ENCODE results near the gene ACBD4. TPM values are rescaled to one million over a fixed set of nuclear protein-coding genes. Genes with fewer than 3 reads are reported as not detected.
A peak's percentile ranks its signal among the peaks of the same experiment; 100 is the strongest.

Gene ACBD4
- total RNA-seq, 1 donor from 2014 or later = 26.4 TPM

DNA sequence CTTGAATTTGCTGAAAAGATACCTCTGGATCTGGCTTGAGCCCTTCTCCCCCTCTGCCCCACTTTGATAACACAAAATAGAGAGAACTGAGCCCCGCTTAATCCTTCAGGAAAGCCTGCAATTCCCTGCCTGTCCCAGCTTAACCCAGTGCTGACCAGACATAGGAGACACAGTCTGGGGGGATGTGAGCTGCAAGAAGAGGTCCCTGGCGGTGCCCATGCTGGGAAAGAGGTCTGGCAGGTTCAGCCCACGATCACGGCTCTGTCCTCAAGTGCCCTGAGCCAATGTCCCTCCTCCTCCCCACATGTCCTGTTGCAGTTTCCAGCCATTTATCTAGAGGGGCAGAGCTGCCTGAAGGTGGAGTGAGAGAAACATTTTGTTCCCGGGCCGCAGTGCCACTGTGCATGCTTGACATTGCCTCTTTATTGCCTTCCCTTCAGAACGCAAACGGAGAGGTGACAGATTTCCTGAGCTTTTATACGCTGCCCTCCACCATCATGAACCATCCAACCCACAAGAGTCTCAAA, 32.2 kb upstream of the ACBD4 start:
- intact Hi-C loops (cut with DNase I) = no loop called here

DNA sequence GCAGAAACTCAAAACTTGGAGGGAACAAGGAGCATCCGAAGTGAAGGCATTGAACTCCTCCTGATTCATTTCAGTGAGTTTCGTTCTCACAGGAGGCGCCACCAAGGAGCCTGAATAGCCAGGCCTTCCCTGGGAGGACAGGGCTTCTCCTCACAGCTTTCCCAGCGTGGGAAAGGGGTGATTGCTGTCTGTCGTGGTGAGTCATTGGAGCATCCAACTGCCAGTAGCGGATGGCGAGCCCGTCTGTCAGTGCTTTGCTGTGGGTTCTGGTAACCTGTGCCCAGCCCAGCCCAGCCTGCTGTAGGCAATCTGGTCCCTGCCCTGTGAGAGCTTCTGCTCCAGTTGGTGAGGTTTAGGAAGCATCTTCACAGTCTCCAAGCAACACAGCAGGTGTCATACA, 31.5 kb upstream of the ACBD4 start:
- intact Hi-C loops (cut with DNase I) = no loop called here
- no peak for ATAC-seq
- no peak for DNase-seq (ENCODE audit: low spot score)

More for the DNA sequence above, 32.2 kb upstream of the ACBD4 start:
- ATAC-seq (no peak), DNase-seq (ENCODE audit: low spot score) (no peak)

- intact Hi-C loops (cut with DNase I) = no loop called here
- ATAC-seq (no peak), DNase-seq (ENCODE audit: low spot score) (no peak)
These were observed 31.0 kb upstream of the ACBD4 start for GRCh38 chr17:45104497-45104896.

DNA sequence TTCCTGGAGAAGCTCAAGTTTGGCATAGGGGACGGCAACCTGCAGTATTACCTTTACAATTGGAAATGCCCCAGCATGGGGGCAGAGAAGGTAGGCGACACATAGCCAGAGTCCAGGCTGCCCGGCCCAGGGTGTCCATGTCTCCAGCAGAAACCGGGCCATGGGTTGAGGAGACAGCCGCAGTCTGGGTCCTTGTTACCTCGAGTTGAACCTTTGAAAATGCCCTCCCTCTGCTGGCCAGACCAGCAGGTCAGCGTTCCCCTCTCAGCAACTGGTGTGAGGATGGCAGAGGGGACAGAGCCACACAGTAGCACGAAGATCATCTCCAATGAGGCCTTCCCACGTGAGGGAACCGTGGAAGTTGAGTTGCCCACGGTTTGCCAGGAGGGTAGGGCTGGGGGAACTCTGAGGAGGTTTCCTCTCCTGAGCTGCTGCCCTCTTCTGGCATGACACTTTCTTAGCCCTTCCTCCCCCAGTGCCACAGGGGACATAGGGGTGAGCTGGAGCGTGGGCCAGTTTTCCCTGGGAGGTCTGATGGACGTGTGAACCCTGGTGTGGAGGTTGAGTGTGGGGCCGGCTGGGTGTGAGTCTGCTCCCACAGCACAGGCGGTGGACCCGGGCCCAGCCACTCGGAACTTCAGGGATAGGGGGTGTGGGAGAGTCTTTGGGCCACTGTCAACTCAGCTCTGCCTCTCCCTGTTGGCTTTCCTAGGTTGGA, 30.4 kb upstream of the ACBD4 start:
- ATAC-seq (no peak), DNase-seq (ENCODE audit: low spot score) (no peak)
- intact Hi-C loops (cut with DNase I) = no loop called here

- no peak for DNase-seq (ENCODE audit: low spot score)
- intact Hi-C loops (cut with DNase I) = no loop called here
- peak; percentile 16 for ATAC-seq
These were observed 29.4 kb upstream of the ACBD4 start for GRCh38 chr17:45106096-45106495.

GRCh38 chr17:45106582-45106981, 28.9 kb upstream of the ACBD4 start:
- DNase-seq (ENCODE audit: low spot score) = no peak
- intact Hi-C loops (cut with DNase I) = no loop called here
- no peak for ATAC-seq

- DNase-seq (ENCODE audit: low spot score) = no peak
- ATAC-seq = peak; percentile 13
- intact Hi-C loops (cut with DNase I) = no loop called here
These were observed 28.0 kb upstream of the ACBD4 start for GRCh38 chr17:45107293-45108010.

DNA sequence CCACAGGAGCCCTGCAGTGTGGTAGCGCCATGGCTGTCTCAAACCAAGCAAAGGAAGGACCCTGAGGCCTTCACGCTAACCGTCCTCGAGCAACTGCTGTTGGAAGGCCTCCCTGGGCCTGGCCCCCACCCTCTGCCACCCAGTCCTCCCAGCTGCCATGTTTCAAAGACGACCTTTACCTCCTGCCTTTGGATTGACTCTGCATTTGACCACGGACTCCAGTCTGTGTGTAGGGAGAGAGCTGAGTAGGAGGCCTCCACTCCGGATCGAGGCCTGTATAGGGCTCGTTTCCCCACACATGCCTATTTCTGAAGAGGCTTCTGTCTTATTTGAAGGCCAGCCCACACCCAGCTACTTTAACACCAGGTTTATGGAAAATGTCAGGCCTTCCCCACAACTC, 27.4 kb upstream of the ACBD4 start:
- intact Hi-C loops (cut with DNase I) = no loop called here
- ATAC-seq = no peak
- DNase-seq (ENCODE audit: low spot score) = no peak

DNA sequence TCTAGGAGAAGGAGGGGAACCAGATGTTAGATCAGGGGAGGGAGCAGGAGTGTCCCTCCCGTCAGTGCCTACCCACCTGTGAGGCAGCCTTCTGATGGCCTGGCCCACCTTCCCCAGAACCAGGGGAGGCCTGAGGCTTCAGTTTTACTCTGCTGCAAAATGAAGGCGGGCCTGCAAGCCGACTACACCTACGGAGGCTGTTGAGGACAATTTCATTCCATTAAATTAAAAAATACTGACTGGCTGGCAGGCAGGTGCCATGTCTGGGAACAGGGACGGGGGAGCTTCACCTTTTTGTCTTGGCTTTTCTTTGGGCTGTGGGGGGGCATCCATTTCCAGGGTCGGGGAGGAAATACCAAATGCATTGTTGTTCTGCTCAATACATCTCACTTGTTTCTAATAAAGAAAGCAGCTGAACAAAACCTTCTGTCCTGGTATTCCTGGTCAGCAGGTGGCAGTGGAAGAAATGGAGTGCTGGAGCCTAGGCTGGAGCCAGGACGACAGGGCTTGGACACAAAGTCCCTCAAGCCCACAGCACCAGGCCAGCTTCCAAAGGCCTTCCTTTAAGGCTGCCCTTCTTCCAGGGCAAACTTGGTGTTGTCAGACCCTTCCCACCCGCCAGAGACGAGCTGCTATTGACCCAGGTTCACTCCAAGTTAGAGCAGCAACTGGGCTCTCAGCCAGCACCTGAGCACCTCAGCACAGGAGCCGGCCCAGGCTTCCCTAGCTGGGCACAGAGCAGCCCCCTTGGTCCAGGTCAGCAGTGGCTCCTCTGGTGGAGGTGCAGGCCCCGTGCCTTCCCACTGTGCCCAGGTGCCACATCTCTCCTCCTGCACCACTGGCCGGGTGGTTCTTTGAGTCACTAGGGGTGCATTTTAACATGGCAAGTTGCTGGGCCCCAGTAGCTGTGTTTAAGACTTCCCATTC, 26.6 kb upstream of the ACBD4 start:
- no peak for DNase-seq (ENCODE audit: low spot score)
- intact Hi-C loops (cut with DNase I) = no loop called here

DNA sequence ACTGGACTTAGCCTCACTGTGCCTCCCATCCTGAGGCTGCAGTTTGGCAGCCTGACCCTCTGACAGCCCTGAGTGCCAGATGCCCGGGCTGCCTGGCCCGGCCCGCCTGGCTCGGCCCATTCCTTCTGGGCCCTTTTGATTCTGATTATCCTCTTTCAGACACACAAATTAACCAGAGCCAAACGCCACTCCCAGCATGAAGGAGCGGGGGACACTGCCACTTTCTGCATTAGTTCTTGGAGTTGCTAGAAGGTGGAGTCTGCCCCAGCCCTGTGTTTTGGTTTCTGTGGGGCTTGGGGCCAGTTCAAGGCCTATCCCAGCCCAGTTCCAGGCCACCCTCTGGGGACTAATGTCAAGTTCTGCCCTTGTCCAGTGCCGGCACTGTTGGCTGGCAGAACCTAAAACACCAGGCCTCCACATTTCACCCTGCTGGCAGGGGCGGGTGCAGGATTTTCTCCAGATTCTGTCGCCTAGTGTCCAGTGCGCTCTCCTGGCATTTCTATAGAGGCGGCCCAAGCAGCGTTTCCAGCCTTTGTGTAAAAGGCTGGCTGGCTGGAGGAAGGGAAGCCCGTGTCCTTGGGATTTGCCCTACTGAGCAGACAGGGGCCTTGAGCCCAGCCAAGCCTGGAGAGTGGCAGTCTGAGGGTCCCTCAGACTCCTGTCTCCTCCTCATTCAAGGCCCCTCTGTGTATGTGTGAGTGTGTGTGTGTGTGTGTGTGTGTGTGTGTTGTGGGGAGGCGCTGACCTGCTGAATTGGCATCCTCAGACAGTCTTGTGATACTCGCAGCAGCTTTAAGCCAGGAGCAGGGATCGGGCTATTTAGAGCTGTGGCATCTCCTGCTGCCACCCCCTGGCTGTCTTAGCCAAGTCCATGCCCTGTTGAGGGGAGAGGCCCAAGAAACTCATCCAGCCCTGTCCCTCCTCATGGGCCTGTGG, 24.5 kb upstream of the ACBD4 start:
- DNase-seq (ENCODE audit: low spot score) (no peak), ATAC-seq (peak; percentile 58)
- intact Hi-C loops (cut with DNase I) = no loop called here

More for the DNA sequence above, 26.6 kb upstream of the ACBD4 start:
- ATAC-seq = no peak

GRCh38 chr17:45111850-45112249, 23.6 kb upstream of the ACBD4 start:
- no peak for DNase-seq (ENCODE audit: low spot score)
- intact Hi-C loops (cut with DNase I) = no loop called here
- no peak for ATAC-seq

DNA sequence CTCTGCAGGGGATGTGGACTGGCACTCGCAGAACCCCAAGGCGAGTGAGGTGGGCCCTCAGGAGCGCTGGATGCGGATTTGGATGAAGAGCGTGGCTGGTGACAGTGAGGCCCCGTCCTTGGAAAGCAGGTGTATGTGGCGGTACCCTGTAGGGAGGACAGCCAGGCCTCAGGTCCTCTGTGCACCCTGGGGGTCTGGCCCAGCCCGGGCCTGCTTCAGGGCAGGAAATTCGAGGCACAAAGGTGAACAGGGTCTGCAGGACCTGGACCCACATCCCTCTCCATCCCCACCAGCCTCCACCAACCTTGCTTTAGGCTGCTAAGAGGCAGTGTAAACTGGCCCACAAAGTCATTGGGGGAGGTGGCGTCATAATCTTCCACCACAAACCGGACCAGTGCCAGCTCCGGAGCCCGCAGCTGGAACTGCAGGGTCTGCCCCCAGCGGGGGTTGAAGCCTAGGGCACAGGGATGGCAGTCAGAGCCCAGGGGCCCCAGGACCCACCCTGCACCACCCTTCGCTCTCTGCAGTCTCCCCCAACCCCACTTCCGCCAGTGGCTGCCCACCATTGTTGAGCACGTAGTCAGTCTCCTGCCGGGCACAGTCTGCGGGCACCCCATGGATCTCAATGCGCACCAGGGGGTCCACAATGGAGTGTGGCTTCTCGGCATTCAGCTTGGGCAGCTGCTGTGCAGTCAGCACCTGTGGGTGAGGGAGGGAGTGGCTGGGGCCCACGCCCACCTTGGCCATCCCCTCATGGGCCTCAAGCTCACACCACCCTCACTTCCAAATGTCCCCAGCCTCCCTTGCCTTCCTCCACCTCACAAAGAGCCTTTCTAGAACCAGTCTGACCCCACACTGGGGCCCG, 22.7 kb upstream of the ACBD4 start:
- ATAC-seq (no peak), DNase-seq (ENCODE audit: low spot score) (no peak)
- intact Hi-C loops (cut with DNase I) = no loop called here

- no peak for DNase-seq (ENCODE audit: low spot score)
These were observed 22.1 kb upstream of the ACBD4 start for GRCh38 chr17:45113424-45113754.

DNA sequence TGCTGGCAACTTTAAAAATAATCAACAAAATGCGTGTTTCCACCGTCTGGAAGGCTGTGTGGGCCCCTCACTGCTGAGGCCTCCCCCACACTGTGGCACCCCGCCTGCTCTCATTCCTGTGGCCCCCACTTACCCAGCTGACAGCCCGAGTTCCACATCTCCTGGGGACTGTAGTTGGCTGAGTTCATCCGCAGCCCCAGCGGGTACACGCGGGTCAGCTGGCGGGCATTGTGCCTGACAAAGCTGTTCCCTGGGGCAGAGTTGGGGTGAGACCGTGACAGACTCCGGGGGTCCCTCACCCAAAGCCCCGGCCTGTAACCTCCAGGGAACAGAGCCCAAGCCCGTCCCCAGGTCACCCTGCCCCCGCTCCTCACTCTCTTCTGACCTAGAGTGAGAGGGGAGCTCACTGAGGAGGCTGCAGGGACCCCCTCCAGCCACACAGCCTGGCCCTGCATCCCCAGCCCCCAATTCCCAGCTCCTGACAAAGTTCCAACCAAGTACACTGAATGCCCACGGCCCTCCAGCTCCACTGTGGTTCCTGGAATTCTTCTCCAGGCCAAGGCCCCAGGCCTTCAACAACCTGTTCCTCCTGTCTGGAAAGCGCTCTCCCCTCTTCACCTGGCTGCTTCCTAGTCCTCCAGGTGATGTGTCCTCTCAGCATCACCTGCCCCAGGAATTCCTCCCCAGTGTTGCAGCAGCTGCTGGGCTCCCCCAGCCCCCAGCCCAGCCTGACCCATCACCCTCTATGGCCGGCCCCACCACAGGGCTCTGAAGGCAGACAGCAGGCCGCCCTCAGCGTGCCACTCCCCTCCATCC, 21.2 kb upstream of the ACBD4 start:
- ATAC-seq = no peak
- DNase-seq (ENCODE audit: low spot score) = no peak
- intact Hi-C loops (cut with DNase I) = no loop called here

More at GRCh38 chr17:45113424-45113754, 22.1 kb upstream of the ACBD4 start:
- intact Hi-C loops (cut with DNase I) = no loop called here
- ATAC-seq = no peak

- peak; percentile 57 for DNase-seq (ENCODE audit: low spot score)
- intact Hi-C loops (cut with DNase I) = no loop called here
- ATAC-seq = no peak
These were observed 20.4 kb upstream of the ACBD4 start for GRCh38 chr17:45115015-45115625.

DNA sequence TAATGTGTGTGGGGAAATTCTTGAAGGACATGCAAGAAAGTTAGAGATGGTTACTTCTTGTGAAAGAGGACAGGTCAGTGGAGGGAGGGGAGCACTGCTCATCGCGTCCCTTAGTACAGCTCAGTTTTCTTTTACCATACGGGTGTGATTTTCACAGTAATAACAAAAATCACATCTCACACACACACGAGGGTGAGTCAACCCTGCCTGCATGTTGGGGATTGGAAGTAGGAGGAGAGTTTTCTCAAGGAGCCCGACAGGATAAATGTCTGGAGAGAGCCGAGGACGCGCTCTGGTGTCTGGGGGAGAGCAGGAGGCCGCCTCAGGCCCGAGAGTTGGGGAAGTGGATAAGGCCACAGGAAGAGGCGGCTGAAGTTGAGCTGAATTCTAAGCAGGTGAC, 19.6 kb upstream of the ACBD4 start:
- ATAC-seq = no peak
- no peak for DNase-seq (ENCODE audit: low spot score)
- intact Hi-C loops (cut with DNase I) = no loop called here
